ENCODE data around the gene PRPS2. TPM values are rescaled to one million over a fixed set of nuclear protein-coding genes. Genes with fewer than 3 reads are reported as not detected.

The PRPS2 gene
- total RNA-seq, 1 experiment from 2014 or later: 38.4 TPM

- H3K36me3 Mint-ChIP-seq: peaks cover 30% of the 10 kb centered on the region
- POLR2A ChIA-PET: no interaction called here
- DNase-seq (ENCODE audit: low spot score) (no peak), ATAC-seq (no peak)
- H3K4me3 Mint-ChIP-seq: no peak overlapping the region
- CTCF ChIA-PET: no interaction called here
- TF ChIP-seq ATF3 (CRISPR knock-in tag; conservative IDR thresholded peaks at IDR 0.05) (no peak), ATF1 (CRISPR knock-in tag; IDR thresholded peaks at IDR 0.05) (no peak), CDX4 (CRISPR knock-in tag; IDR thresholded peaks at IDR 0.05; ENCODE audit: borderline replicate concordance) (no peak), E2F5 (CRISPR knock-in tag; IDR thresholded peaks at IDR 0.05) (no peak), ZNF671 (CRISPR knock-in tag; IDR thresholded peaks at IDR 0.05) (no peak), TEAD4 (CRISPR knock-in tag; IDR thresholded peaks at IDR 0.05) (no peak), ATF6 (CRISPR knock-in tag; IDR thresholded peaks at IDR 0.05) (no peak), ZNF219 (CRISPR knock-in tag; IDR thresholded peaks at IDR 0.05; ENCODE audit: borderline replicate concordance) (no peak), NR2C2 (CRISPR knock-in tag; IDR thresholded peaks at IDR 0.05) (no peak)
- H3K9me3 Mint-ChIP-seq: no peaks in the 10 kb centered on the region
- no peaks in the 10 kb centered on the region for H3K27me3 Mint-ChIP-seq (ENCODE audit: low read depth)
- H3K4me1 Mint-ChIP-seq: no peaks in the 10 kb centered on the region; the same call in 1 of the 2 replicates
- no peak overlapping the region for H3K27ac Mint-ChIP-seq
Observed at GRCh38 chrX:12825801-12826200, 34.6 kb downstream of the PRPS2 start.

- Mint-ChIP-seq H3K27ac (no peak overlapping the region), H3K9me3 (no peaks in the 10 kb centered on the region), H3K4me3 (no peak overlapping the region), H3K27me3 (ENCODE audit: low read depth) (no peaks in the 10 kb centered on the region), H3K4me1 (peaks cover 7% of the 10 kb centered on the region), H3K36me3 (no peaks in the 10 kb centered on the region)
- ChIA-PET CTCF (no interaction called here), POLR2A (no interaction called here)
- ATAC-seq: no peak
- TF ChIP-seq SMAD4 (CRISPR knock-in tag; IDR thresholded peaks at IDR 0.05) (no peak), RORB (CRISPR knock-in tag; IDR thresholded peaks at IDR 0.05) (no peak), ZNF317 (CRISPR knock-in tag; IDR thresholded peaks at IDR 0.05; ENCODE audit: borderline replicate concordance, low read depth) (no peak), ETV6 (CRISPR knock-in tag; IDR thresholded peaks at IDR 0.05) (no peak), ELF4 (CRISPR knock-in tag; IDR thresholded peaks at IDR 0.05; ENCODE audit: low read depth) (no peak), ATF6 (CRISPR knock-in tag; IDR thresholded peaks at IDR 0.05) (no peak), ZNF423 (CRISPR knock-in tag; IDR thresholded peaks at IDR 0.05) (no peak), TEAD4 (CRISPR knock-in tag; IDR thresholded peaks at IDR 0.05) (no peak), JAZF1 (CRISPR knock-in tag; IDR thresholded peaks at IDR 0.05) (no peak), FOXP4 (CRISPR knock-in tag; IDR thresholded peaks at IDR 0.05) (no peak), ZNF396 (CRISPR knock-in tag; IDR thresholded peaks at IDR 0.05; ENCODE audit: borderline replicate concordance) (no peak)
- DNase-seq (ENCODE audit: low spot score): no peak
Observed at GRCh38 chrX:12843061-12843667, 52.0 kb downstream of the PRPS2 start.

All from WTC11 (cell line).